Parathyroid adenoma (tissue), 2 donors: ENCODE measurements around the gene ENOX1.

Experiments used
- H2AFZ ChIP-seq: fragments of 300-600 bp; sonication (generic); one replicate; pipeline ENCODE4 v1.7.0; 2017; ENCODE audit warnings: antibody characterized with exemption, mild to moderate bottlenecking
- H3K27ac ChIP-seq: fragments of 300-600 bp; sonication (generic); one replicate; pipeline ENCODE4 v1.7.0; 2017
- H3K27me3 ChIP-seq: fragments of 300-600 bp; sonication (generic); one replicate; pipeline ENCODE4 v1.7.0; 2017; ENCODE audit warnings: low read length; ENCODE audit not compliant: control insufficient read depth, insufficient read depth
- H3K36me3 ChIP-seq: fragments of 300-600 bp; sonication (generic); one replicate; pipeline ENCODE4 v1.7.0; 2017; ENCODE audit warnings: low read length; ENCODE audit not compliant: control insufficient read depth, insufficient read depth
- H3K4me1 ChIP-seq: fragments of 300-600 bp; sonication (generic); one replicate; pipeline ENCODE4 v1.7.0; 2017; ENCODE audit warnings: control low read depth
- H3K4me2 ChIP-seq: fragments of 300-600 bp; sonication (generic); one replicate; pipeline ENCODE4 v1.7.0; 2017; ENCODE audit warnings: low read length
- H3K4me3 ChIP-seq: fragments of 300-600 bp; sonication (generic); one replicate; pipeline ENCODE4 v1.7.0; 2017; ENCODE audit warnings: low read depth, low read length
- H3K79me2 ChIP-seq: fragments of 300-600 bp; sonication (generic); one replicate; pipeline ENCODE4 v1.7.0; 2017; ENCODE audit warnings: control low read depth
- H3K9ac ChIP-seq: fragments of 300-600 bp; sonication (generic); one replicate; pipeline ENCODE4 v1.7.0; 2017; ENCODE audit warnings: mild to moderate bottlenecking
- H3K9me3 ChIP-seq: fragments of 300-600 bp; sonication (generic); one replicate; pipeline ENCODE4 v1.7.0; 2017; ENCODE audit warnings: low read length; ENCODE audit not compliant: control insufficient read depth
- TF ChIP-seq, protein P1 (sequence below): fragments of 300-600 bp; sonication (generic); IDR thresholded peaks from one replicate; pipeline ENCODE4 v1.7.0; 2017; ENCODE audit warnings: antibody characterized with exemption, mild to moderate bottlenecking
- donor health status: primary hyperparathyroidism.

The ENOX1 gene

GRCh38 chr13:43200736-43201135 is 586.0 kb downstream of the ENOX1 start:
- no peak overlapping the region for H3K27ac ChIP-seq
- no peaks in the 10 kb centered on the region for H3K36me3 ChIP-seq
- no peak overlapping the region for H3K4me3 ChIP-seq
- no peak overlapping the region for H2AFZ ChIP-seq
- H3K9me3 ChIP-seq: no peaks in the 10 kb centered on the region
- no peaks in the 10 kb centered on the region for H3K79me2 ChIP-seq
- TF ChIP-seq, protein P1, sequence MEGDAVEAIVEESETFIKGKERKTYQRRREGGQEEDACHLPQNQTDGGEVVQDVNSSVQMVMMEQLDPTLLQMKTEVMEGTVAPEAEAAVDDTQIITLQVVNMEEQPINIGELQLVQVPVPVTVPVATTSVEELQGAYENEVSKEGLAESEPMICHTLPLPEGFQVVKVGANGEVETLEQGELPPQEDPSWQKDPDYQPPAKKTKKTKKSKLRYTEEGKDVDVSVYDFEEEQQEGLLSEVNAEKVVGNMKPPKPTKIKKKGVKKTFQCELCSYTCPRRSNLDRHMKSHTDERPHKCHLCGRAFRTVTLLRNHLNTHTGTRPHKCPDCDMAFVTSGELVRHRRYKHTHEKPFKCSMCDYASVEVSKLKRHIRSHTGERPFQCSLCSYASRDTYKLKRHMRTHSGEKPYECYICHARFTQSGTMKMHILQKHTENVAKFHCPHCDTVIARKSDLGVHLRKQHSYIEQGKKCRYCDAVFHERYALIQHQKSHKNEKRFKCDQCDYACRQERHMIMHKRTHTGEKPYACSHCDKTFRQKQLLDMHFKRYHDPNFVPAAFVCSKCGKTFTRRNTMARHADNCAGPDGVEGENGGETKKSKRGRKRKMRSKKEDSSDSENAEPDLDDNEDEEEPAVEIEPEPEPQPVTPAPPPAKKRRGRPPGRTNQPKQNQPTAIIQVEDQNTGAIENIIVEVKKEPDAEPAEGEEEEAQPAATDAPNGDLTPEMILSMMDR: no peak
- H3K4me2 ChIP-seq: no peak overlapping the region
- H3K4me1 ChIP-seq: no peaks in the 10 kb centered on the region
- H3K9ac ChIP-seq: no peak overlapping the region
- H3K27me3 ChIP-seq: peaks cover 3% of the 10 kb centered on the region

DNA sequence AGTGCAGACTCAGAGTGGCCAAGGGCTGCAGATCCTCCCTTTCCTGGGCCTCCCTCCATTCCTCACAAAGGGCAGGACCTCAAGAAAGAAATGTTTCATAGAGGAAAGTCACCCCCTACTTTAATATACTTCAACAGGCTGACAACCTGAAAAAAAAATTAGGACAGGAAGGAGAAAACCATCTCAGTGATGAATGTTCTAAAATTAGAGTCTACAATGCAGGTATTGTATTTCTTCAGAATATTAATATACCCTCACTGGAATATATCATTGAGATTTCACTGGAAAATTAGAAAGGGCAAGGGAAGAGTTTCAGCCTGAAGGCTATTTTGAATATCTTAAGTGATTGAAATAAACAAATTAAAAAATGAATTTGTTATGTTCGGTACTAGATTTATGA is 586.5 kb downstream of the ENOX1 start:
- Histone ChIP-seq H3K9ac (no peak overlapping the region), H3K4me1 (no peaks in the 10 kb centered on the region), H3K4me2 (no peak overlapping the region), H3K4me3 (no peak overlapping the region), H3K27me3 (peaks cover 3% of the 10 kb centered on the region), H3K36me3 (no peaks in the 10 kb centered on the region), H2AFZ (no peak overlapping the region), H3K79me2 (no peaks in the 10 kb centered on the region), H3K9me3 (no peaks in the 10 kb centered on the region), H3K27ac (no peak overlapping the region)
- TF ChIP-seq, protein P1: no peak

- Histone ChIP-seq H3K27ac (no peak overlapping the region), H2AFZ (no peak overlapping the region), H3K27me3 (peaks cover 3% of the 10 kb centered on the region), H3K4me1 (no peaks in the 10 kb centered on the region), H3K4me2 (no peak overlapping the region), H3K36me3 (no peaks in the 10 kb centered on the region), H3K9ac (no peak overlapping the region), H3K4me3 (no peak overlapping the region), H3K79me2 (no peaks in the 10 kb centered on the region), H3K9me3 (no peaks in the 10 kb centered on the region)
- TF ChIP-seq, protein P1: no peak
These were observed 589.9 kb downstream of the ENOX1 start for GRCh38 chr13:43196750-43197370.

DNA sequence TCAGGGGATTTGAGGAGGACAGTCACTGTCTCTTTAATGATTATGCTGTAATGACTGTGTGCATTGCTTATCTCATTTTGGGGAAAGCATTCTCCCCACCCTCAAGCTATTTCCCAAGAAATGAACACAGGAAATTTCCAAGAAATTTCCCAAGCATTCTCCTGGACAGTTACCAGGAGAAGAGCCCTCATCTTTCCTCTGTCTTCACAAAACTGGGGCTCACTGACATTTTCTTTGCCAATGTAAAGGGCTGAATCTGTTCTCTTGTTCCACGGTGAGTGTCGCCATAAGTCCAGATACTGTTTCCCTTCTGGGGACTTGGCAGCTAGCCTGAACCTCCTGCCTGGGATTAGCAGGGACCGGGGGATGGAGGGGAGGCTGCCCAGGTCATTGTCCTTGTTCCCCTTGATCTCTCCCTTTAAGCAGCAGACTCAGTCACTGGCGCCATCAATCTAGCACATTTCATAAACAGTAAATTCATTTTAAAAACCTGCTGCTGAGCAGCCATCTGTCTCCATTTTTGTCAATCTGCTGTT is 590.6 kb downstream of the ENOX1 start:
- Histone ChIP-seq H3K36me3 (no peaks in the 10 kb centered on the region), H3K9ac (no peak overlapping the region), H3K4me3 (no peak overlapping the region), H3K9me3 (no peaks in the 10 kb centered on the region), H2AFZ (no peak overlapping the region), H3K4me2 (no peak overlapping the region), H3K4me1 (no peaks in the 10 kb centered on the region), H3K27me3 (peaks cover 3% of the 10 kb centered on the region), H3K27ac (no peak overlapping the region), H3K79me2 (no peaks in the 10 kb centered on the region)
- TF ChIP-seq, protein P1: no peak

GRCh38 chr13:43195551-43195950 is 591.2 kb downstream of the ENOX1 start:
- H3K36me3 ChIP-seq: no peaks in the 10 kb centered on the region
- peaks cover 3% of the 10 kb centered on the region for H3K27me3 ChIP-seq
- no peak overlapping the region for H3K4me3 ChIP-seq
- no peak overlapping the region for H3K4me2 ChIP-seq
- no peaks in the 10 kb centered on the region for H3K4me1 ChIP-seq
- no peaks in the 10 kb centered on the region for H3K9me3 ChIP-seq
- no peaks in the 10 kb centered on the region for H3K79me2 ChIP-seq
- H2AFZ ChIP-seq: no peak overlapping the region
- no peak overlapping the region for H3K27ac ChIP-seq
- H3K9ac ChIP-seq: no peak overlapping the region
- TF ChIP-seq, protein P1: no peak
